ENCODE results near the gene CIITA.

Gene CIITA

DNA sequence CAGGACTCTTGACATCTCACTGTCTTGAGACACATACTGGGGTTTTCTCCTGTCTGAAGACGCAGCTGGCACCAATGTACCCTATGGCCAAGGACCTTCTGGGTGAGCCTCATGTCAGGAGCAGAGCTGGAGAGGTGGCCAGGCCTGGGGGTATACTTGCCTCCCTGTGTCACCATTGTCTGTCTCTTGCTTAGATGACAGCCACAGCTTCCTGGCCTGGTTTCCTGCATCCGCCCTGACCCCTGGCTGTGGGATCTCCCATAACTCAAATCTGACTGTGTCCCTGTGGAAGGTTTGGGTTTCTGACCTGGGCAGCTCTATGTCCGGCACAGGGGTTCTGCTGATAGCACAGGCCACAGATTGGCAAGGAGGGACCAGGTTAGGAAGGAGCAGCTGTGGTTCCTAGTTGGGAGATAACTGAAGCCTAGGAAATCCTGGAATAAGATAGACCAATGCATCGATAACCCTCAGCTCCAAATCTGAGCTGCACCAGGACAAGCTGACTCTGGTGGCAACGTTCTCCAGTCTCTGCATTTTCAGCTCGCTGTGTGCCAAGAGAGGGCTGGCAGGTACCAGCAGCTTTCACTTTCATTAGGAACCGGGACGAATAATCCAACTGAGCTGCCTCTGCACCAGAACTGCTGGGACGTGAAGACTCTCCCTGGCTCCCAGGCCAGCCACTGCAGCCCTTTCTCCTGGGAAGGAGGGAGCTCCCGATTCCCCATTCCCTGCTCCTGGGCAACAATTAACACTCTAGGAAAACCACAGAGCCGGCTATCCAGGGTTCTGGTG lies 60.3 kb downstream of the CIITA start:
- TF ChIP-seq, protein P1, sequence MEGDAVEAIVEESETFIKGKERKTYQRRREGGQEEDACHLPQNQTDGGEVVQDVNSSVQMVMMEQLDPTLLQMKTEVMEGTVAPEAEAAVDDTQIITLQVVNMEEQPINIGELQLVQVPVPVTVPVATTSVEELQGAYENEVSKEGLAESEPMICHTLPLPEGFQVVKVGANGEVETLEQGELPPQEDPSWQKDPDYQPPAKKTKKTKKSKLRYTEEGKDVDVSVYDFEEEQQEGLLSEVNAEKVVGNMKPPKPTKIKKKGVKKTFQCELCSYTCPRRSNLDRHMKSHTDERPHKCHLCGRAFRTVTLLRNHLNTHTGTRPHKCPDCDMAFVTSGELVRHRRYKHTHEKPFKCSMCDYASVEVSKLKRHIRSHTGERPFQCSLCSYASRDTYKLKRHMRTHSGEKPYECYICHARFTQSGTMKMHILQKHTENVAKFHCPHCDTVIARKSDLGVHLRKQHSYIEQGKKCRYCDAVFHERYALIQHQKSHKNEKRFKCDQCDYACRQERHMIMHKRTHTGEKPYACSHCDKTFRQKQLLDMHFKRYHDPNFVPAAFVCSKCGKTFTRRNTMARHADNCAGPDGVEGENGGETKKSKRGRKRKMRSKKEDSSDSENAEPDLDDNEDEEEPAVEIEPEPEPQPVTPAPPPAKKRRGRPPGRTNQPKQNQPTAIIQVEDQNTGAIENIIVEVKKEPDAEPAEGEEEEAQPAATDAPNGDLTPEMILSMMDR (IDR thresholded peaks at IDR 0.05; ENCODE audit: low read length), result no peak
- no peak for TF ChIP-seq EZH2 (IDR thresholded peaks at IDR 0.05; ENCODE audit: borderline replicate concordance, low read length)
- H3K9me2 ChIP-seq (ENCODE audit: low read depth, low read length), result no peaks in the 10 kb centered on the region
- no peaks in the 10 kb centered on the region for H4K20me1 ChIP-seq (ENCODE audit: insufficient read depth, low read length)
- H3K4me3 ChIP-seq (ENCODE audit: low read depth, low read length, poor library complexity, severe bottlenecking), result no peak overlapping the region
- H3K9me3 ChIP-seq (ENCODE audit: low read length), result no peaks in the 10 kb centered on the region
- no peaks in the 10 kb centered on the region for H3K79me2 ChIP-seq (ENCODE audit: insufficient read depth, low read length)
- H3F3A ChIP-seq (ENCODE audit: insufficient read depth, low read length), result no peaks in the 10 kb centered on the region
- no peak overlapping the region for H3K27ac ChIP-seq (ENCODE audit: low read depth, low read length, poor library complexity, severe bottlenecking)
- H3K36me3 ChIP-seq (ENCODE audit: insufficient read depth, low read length), result peaks cover 28% of the 10 kb centered on the region
- H3K4me1 ChIP-seq (ENCODE audit: insufficient read depth, low read length, severe bottlenecking), result peaks cover 28% of the 10 kb centered on the region
- H2AFZ ChIP-seq (ENCODE audit: low read length), result no peak overlapping the region
- no peak overlapping the region for H3K4me2 ChIP-seq (ENCODE audit: low read length)
- H3K27me3 ChIP-seq (ENCODE audit: insufficient read depth, low read length), result no peaks in the 10 kb centered on the region; the same call in 1 of the 2 replicates
- H3K9ac ChIP-seq (ENCODE audit: low read length), result no peak overlapping the region

DNA sequence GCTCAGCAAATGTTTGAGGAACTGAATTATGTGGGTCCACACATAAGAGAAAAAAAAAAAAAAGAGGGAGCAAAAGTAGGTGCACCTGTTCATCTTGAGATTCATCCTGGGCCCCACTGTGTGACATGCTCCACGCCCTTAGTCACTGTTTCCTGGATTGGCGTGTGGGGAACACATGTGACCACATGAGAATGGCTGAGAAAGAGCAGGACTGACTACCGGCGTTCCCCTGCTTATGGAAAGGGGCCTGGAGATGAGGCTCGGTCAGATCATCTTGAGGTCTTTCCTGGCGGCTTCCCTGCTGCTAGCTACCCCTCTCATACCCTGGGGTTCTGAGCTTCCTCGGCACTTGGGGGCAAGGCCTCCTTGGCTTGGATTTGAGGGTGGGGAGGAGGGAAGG lies 61.3 kb downstream of the CIITA start:
- Histone ChIP-seq H3K27ac (ENCODE audit: low read depth, low read length, poor library complexity, severe bottlenecking) (no peak overlapping the region), H3K79me2 (ENCODE audit: insufficient read depth, low read length) (no peaks in the 10 kb centered on the region), H3K4me2 (ENCODE audit: low read length) (no peak overlapping the region), H3K4me1 (ENCODE audit: insufficient read depth, low read length, severe bottlenecking) (peaks cover 36% of the 10 kb centered on the region), H3F3A (ENCODE audit: insufficient read depth, low read length) (no peaks in the 10 kb centered on the region), H4K20me1 (ENCODE audit: insufficient read depth, low read length) (no peaks in the 10 kb centered on the region), H2AFZ (ENCODE audit: low read length) (no peak overlapping the region), H3K9me3 (ENCODE audit: low read length) (no peaks in the 10 kb centered on the region), H3K27me3 (ENCODE audit: insufficient read depth, low read length) (no peaks in the 10 kb centered on the region), H3K9me2 (ENCODE audit: low read depth, low read length) (no peaks in the 10 kb centered on the region), H3K9ac (ENCODE audit: low read length) (no peak overlapping the region), H3K4me3 (ENCODE audit: low read depth, low read length, poor library complexity, severe bottlenecking) (no peak overlapping the region), H3K36me3 (ENCODE audit: insufficient read depth, low read length) (peaks cover 22% of the 10 kb centered on the region)
- TF ChIP-seq, protein P1 (IDR thresholded peaks at IDR 0.05; ENCODE audit: low read length), result no peak
- no peak for TF ChIP-seq EZH2 (IDR thresholded peaks at IDR 0.05; ENCODE audit: borderline replicate concordance, low read length)

DNA sequence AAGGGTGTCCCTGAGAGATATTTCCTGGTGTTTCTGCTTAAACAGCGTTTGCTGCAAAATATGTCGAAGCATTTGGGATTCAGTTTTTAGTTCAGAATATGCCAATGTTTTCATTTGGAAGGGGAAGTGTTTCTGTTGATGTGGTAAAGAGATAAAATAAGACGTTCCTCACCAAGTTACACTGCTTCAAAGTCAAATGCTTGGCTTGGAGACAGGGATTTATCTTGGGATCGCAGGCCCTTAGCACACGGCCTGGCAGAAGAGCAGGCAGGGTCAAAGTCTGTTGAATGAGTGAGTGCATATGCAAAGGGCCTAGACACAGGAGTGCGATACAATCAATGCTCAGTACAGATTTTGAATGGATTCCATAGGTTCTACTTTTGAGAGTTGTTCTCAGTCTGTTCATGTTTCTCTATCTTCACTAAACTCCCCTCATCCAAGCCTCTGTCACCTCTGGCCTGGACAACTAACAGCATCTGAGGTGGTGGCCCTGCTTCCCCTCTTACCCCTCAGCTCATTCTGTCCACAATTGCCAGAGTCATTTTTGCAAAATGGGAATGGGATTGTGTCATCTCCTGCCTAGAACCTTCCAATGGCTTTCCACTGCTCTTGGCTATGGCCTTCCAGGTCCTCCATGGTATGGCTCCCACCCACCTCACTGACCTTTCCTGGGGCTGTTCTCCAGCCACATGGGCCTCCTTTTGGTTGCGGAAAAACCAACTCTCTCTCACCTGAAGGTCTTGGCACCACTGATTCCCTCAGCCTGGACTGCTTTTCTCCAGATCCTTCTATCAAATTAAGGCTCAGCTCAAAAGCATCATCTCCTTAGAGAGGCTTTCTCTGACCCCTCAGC lies 62.0 kb downstream of the CIITA start:
- TF ChIP-seq EZH2 (IDR thresholded peaks at IDR 0.05; ENCODE audit: borderline replicate concordance, low read length), result no peak
- TF ChIP-seq, protein P1 (IDR thresholded peaks at IDR 0.05; ENCODE audit: low read length), result no peak
- Histone ChIP-seq H3K9ac (ENCODE audit: low read length) (no peak overlapping the region), H3F3A (ENCODE audit: insufficient read depth, low read length) (no peaks in the 10 kb centered on the region), H3K79me2 (ENCODE audit: insufficient read depth, low read length) (no peaks in the 10 kb centered on the region), H3K4me3 (ENCODE audit: low read depth, low read length, poor library complexity, severe bottlenecking) (no peak overlapping the region), H3K4me1 (ENCODE audit: insufficient read depth, low read length, severe bottlenecking) (peaks cover 43% of the 10 kb centered on the region), H4K20me1 (ENCODE audit: insufficient read depth, low read length) (no peaks in the 10 kb centered on the region), H3K4me2 (ENCODE audit: low read length) (0 out of 2 replicates have a peak overlapping the region, but pooled peaks have one; percentile 86), H3K9me3 (ENCODE audit: low read length) (no peaks in the 10 kb centered on the region), H3K36me3 (ENCODE audit: insufficient read depth, low read length) (peaks cover 16% of the 10 kb centered on the region; the same call in 1 of the 2 replicates), H3K27me3 (ENCODE audit: insufficient read depth, low read length) (no peaks in the 10 kb centered on the region), H3K27ac (ENCODE audit: low read depth, low read length, poor library complexity, severe bottlenecking) (no peak overlapping the region), H3K9me2 (ENCODE audit: low read depth, low read length) (no peaks in the 10 kb centered on the region), H2AFZ (ENCODE audit: low read length) (no peak overlapping the region)
